Measurements from ENCODE around the gene SLC27A5.

- TF ChIP-seq ZNF274 (IDR thresholded peaks at IDR 0.05; ENCODE audit: low read depth, low read length), result no peak
- TF ChIP-seq YY1 (IDR thresholded peaks at IDR 0.05; ENCODE audit: insufficient read depth, insufficient read length), result no peak
Measured at GRCh38 chr19:58518256-58519086, 6.7 kb upstream of the SLC27A5 start.

All from NT2/D1 (cell line).